HG02884 (cell line): ENCODE data around the gene MDGA2.

Experiments used
- ATAC-seq: cut with Tn5 transposase; IDR thresholded peaks from one replicate; pipeline ENCODE4 v1.9.1; 2021; ENCODE audit warnings: mild to moderate bottlenecking, moderate library complexity; ENCODE audit not compliant: unreplicated experiment

Gene MDGA2

DNA sequence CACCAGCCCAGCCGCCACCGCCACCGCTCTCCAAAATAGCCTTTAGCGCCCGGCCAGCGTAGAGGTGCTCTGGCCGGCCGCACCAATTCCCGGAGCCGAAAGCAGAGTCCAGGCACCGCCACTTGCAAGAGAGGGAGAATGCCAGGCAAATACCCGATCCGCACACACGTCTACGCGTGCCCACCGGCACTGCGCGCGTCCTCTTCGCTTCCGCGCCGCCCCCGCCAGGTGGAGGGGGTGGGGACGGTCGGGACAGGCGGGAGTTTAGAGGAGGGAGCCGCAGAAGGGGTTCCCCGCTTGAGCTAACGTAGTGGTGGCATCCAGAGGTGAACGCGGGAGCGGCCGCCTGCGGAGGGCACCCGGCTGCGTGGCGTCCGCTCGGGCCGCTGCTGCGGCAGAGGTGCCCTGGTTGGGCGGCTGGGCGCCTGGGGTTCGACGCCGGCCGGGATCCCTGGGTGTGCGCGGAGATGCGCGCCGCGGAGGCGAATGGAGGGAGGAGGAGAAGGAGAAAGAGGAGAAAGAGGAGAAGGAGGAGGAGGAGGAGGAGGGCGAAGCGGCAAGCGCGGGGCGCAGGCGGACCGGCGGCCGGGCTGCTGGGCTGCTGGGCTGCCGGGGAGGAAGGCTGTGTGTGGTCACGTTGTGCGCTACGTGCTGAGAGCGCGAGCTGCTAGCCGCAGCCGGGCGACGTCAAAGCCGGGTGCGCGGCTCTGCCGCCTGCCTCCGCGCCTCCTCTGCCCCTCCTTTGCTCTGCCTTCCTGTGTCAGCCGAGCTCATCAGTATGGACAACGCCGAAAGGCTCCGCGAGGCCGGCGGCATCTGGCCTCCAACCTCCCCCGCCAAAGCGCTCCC is at the start of gene MDGA2:
Gene MDGA2 (minus strand): TSS at position 140 of the 849 bp plus-strand sequence.
- ATAC-seq: no peak

DNA sequence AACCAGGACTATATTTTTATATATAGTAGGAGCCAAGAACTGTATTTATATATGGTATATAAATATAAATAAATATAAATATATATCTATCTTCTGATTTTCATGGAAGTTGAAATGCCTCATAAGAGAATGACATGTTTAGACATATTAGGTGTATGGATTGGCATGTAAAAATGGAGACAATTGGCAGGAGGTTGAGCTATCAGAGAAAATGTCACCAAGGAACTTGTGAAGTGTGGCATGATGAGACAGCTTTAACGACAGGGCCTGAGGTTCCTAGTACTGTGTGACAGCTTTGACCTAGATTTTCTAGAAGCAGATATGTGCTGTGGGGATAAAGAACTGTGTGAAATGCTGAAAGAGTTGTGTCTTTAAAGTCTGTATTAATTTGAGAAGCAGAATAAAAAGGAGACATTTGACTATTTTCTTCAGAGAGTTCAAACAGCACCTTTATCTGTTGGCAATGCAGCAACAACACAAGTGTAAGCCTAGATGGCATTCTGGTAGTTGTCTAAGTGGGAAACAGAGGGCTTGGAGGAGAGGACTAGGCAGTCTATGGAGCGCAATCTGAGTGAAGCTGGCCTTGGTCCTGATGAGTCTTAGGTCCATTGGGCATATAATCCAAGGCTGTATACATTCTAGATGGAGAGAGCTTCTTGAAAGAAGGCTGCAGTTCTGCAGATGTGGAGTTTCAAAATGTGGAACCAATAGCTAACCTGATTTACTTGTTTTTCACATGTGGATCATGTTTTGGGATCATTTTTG is 47.7 kb upstream of the MDGA2 start:
- no peak for ATAC-seq

DNA sequence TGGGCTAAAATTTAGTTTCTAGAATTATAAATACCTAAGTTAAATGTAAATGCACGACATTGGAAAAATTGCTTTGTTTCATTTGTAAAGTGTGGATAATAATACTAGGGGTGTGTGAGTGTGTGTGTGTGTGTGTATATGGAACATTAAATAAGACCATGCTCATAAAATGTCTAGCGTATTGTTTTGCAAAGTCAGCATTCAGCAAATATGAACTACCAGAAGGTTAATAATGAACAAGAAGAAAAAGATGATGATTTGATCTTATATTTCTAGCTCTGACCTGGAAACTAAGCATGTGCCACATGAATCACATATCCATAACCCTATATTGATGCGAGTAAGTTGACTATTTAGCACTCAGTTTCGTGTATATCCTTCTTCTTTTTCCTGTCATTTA is 44.9 kb upstream of the MDGA2 start:
- no peak for ATAC-seq

DNA sequence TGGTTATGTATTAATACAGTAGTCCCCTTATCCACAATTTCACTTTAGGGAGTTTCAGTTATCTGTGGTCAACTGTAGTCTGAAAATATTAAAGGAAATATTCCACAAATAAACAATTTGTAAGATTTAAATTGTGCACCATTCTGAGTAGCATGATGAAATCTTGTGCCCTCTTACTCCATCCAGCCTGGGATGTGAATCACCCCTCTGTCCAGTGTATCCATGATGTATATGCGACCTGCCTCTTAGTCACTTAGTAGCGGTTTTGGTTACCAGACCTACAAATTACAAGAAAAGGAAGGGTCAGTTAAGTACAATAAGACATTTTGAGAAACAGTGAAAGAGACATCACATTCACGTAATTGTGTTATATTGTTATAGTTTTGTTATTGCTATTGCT is 39.9 kb upstream of the MDGA2 start:
- ATAC-seq: no peak

DNA sequence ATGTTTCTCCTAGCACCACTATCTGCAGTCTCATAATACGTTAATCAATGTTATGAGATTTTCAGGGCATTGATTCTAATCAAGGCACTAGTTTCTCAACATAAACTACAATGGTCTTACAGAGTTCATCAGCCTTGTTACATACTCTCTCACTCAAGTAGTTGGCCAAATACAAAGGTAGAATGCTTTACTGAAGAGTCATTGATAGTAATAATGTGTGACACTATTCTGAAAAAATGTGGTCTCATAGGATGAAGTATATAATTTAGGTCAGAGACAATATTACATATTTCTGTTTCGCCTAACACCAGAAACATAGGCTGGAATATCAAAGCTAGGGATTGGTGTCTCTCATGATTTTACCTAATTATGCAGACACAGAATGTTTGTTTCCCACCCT is 35.2 kb upstream of the MDGA2 start:
- ATAC-seq: no peak

DNA sequence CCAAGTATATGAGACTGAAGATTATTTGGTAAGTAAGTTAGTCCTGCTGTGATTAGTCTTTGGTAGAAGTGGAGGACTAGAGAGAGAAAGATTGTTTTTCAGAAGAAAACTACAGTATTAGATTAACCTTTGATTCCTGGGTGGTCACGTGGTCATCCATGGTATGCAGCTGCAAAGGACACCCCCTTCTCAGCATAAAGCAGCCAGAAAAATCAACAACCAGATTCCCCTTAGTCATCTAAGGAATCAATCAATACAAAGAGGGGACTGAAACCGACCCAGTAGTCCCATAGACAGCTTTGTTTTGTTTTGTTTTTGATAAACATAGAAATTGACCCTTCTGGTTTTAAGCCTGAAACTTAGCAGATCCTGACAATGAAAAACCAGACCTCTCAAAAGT is 30.3 kb upstream of the MDGA2 start:
- ATAC-seq: no peak

DNA sequence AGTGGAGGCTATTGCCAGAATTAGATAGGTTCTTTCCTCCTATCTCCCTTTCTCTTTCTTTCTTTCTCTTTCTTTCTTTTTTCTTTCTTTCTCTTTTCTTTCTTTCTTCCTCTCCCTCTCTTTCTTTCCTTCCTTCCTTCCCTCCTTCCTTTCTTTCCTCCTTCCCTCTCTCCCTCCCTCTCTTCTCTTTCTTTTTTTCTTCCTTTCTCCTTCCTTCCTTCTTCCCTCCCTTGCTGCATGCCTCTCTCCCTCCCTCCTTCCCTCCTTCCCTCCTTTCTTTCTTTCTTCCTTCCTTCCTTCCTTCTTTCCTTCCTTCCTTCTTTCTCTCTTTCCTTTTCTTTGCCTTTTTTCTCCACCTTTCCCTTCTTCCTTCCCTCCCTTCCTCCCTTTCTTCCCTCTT is 16.4 kb upstream of the MDGA2 start:
- ATAC-seq: no peak

DNA sequence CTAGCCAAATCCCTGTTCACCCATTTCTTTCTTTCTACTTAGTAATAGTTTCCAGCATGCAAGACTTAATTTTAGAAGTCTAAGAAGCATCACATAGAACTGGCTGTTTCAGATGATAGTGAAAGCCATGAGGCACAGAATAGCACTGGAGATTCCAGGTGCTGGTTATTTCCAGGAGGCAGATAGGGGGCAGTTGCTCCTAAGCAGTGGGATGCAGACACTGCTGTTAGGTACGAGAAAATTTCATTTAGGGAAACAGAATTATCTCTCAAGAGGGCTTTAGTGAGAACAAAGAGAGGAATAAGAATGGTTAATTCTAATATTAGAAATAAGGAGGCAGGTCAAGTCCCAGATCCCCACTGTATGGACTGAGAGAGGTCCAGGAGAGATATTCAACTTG is 3.6 kb upstream of the MDGA2 start:
- no peak for ATAC-seq

DNA sequence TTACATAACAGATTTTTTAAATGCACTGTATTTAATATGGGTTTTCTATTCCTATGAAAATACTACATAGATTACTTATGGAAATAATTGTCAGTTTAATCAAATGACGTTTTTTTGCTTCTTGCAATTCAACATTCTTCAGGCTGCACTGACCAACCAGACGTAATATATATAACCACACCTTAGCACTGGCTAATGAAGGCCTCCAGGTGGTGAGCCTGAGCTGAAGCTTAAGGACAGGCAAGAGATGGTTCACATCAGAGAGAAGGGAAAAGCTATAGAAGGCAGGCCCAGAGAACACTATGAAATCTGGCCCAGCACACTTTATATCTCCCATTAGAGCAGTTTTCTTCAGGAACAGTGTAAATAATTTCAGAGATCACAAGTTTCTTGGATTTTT is 2.8 kb upstream of the MDGA2 start:
- no peak for ATAC-seq

DNA sequence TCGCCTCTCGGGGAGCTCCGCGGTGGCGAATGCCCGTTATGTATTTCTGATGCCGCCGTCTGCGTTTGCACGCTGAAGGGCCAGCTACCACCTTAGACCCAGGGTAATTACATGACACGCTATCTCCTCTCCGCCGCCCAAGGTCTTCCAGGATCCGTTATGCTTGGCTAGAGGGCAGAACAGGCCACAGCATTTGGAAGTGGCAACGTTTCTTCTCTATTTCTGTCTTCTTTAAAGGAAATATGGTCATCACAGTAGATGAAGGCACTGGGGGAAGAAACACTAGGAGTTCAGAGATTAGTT is 861 bp upstream of the MDGA2 start:
- no peak for ATAC-seq

DNA sequence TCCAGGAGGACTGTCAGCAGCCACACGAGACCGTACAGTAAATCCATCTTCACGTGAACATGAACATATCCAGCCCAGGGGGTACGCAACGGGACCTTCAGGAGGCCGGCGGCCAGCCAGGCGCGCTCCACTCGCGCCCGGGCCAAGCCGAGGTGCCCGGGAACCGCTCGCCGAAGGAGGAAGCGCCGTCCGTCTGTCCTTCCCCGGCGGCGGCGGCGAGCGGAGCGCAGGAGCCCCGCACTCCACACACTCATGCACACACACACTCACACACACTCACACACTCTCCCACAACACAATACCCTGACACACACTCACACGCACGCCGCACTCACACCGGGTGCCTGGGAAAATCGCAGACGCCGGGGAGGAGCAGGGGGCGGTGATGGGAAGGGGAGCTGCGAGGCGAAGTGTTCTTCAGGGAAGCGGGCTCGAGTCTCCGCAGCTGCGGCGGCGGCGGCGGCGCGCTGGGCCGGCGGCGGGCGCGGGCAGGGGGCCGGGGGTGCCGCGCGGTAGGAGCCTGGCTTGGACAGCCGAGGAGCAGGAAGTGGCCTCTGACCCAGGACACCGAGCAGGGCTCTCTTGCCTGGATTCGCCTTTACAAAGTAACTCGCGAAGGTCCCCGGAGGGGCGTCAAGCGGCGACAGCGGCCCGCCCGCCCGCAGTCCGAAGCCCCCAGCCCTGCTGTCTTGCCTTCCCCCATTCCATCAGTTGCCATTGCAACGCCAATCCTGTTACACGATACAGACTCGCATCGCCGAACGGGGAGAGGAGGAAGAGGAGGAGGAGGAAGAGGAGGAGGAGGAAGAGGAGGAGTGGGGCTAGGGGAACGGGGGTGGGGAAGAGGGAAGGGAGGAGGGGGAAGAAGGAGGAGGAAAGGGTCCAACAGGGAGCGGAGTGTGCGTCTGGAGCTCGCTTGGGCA is 601 bp downstream of the MDGA2 start:
- ATAC-seq: no peak

DNA sequence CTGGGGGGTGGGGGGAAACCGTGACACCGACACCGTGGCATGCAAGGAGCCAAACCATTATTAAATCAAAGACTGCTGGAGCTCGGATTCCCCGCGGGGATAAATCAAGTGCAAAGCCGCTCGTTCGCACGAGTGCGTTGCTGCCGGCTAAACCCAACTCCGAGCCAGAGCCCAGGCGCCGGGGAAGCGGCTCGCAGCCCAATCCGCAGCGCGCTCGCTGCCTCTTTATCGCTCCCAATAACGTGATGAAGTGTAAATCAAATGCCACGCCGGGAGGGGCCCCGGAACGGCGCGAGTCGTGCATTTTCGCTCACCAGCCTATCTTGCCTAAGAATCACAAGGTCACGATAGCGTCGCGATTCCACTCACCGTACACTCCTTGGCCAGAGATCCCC is 1.3 kb downstream of the MDGA2 start:
- no peak for ATAC-seq

DNA sequence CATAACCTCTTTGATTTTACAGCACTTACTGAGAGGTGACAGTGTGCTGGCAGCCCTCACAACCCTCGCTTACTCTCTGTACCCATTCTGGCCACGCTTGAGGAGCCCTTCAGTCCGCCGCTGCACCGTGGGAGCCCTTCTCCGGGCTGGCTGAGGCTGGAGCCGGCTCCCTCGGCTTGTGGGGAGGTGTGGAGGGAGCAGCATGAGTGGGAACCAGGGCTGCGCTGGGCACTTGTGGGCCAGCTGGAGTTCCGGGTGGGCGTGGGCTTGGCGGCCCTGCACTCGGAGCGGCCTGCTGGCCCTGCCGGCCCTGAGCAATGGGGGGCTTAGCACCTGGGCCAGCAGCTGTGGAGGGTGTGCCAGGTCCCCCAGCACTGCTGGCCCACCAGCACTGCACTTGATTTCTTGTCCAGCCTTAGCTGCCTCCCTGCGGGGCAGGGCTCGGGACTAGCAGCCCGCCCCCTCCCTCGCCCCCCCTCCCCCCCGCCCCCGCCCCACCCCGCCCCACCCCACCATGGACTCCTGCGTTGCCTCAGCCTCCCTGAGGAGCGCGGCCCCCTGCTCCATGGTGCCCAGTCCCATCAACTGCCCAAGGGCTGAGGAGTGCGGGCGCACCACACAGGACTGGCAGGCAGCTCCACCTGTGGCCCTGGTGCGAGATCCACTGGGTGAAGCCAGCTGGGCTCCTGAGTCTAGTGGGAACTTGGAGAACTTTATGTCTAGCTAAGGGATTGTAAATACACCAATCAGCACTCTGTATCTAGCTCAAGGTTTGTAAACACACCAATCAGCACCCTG is 9.9 kb downstream of the MDGA2 start:
- no peak for ATAC-seq

DNA sequence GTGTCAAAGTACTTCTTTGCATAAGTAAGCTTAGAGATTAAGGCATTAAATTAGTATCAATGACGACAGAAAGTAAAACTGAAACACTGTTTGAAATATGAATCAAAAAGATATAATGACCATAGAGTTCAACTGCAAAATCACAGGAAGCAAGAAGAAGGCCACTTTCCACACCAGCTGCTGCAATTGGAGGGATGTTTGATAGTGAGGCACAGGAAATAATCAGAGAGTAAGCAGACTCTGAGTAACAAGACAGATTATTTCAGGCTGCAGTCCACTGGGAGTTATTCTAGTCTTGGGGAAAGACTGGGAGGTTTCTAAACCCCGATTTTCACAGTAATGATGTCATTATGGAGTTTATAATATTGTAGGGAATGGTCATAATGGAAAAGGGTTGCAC is 12.9 kb downstream of the MDGA2 start:
- no peak for ATAC-seq

DNA sequence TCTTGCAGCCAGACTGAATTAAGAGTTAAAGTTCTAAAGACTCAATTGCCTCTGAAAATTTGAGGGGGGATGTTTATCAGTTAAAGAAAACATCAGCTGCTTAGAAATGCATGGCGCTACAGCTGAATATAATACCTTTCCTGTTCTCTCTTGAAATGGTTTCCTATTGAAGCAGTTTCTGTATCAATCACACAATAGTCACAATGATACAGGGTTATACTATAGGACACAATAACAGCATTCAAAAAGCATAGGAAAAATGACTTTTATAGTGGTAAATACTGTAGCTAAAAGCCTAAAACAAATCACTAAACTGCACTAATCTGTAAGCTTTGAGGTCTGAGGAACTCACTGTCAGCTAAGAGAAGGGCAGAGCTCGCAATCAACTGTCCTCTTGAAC is 15.2 kb downstream of the MDGA2 start:
- no peak for ATAC-seq

DNA sequence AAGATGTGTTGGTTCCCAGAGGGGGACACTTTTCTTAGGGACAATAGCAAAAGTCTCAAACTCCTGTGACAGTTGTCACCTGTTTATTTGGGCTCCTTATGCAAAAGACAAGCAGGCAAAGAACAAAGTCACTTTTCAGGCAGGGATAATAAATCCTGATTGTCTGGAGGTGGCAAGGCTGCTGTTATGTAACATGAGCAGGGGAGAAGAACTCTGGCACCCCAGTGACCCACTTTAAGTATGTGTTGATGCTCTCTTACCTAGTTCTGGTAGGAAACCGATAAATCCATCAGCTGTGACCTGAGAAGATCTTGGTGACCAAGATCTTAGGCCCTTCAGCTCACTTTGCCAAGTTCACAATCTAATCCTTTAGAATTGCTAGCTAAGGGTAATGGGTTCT is 17.4 kb downstream of the MDGA2 start:
- no peak for ATAC-seq

DNA sequence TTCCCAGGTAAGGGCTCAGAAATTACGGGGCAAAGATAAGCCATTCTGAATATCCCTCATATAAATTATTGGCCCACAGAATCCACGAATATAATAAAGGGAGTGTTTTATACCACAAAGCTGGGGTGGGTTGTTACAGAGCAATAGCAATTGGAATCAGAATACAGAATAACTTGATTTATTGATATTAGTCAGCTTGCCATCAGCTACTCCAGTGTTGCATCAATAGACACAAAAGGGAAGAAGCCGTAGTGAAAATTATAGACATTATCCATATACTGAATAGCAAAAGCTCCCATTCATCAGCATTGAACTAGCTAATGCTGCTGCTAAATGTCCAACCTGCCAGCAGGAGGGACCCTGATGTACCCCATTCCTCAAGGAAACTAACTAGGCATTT is 18.3 kb downstream of the MDGA2 start:
- no peak for ATAC-seq

DNA sequence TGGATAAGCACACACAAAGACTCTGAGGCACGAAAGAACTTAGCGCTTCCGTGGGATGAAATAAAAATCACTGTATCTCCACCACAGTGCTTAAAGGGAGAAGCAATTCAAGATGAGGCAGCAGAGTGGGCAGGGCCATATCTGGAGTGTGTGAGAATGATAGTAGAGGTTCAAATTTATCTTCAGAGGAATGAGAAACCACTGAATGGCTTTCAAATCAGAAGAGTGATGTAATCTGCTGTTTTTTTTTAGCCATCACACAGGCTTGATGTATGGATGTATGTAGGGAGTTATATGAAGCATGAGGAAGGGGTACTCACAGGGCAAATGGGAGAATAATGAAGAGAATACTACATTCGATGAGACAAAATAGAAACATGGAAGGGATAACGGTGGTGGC is 24.1 kb downstream of the MDGA2 start:
- no peak for ATAC-seq

DNA sequence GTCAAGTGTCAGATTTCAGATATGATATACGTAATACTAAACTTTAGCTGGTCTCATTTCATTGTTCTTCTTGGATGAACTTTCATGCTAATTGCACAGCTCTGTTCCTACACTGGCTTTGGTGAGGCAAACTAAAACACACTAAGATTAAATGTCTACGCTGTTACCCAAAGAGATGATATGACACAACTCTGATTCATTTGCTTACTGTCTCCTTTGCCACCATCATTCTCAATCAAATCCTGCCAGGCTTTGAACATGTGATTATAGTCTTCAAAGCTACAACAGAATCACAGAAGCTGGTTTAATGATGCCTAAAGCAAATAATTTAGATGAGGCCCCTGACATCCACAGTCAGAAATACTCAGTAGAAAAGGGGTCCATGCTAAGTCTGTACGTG is 37.7 kb downstream of the MDGA2 start:
- no peak for ATAC-seq

DNA sequence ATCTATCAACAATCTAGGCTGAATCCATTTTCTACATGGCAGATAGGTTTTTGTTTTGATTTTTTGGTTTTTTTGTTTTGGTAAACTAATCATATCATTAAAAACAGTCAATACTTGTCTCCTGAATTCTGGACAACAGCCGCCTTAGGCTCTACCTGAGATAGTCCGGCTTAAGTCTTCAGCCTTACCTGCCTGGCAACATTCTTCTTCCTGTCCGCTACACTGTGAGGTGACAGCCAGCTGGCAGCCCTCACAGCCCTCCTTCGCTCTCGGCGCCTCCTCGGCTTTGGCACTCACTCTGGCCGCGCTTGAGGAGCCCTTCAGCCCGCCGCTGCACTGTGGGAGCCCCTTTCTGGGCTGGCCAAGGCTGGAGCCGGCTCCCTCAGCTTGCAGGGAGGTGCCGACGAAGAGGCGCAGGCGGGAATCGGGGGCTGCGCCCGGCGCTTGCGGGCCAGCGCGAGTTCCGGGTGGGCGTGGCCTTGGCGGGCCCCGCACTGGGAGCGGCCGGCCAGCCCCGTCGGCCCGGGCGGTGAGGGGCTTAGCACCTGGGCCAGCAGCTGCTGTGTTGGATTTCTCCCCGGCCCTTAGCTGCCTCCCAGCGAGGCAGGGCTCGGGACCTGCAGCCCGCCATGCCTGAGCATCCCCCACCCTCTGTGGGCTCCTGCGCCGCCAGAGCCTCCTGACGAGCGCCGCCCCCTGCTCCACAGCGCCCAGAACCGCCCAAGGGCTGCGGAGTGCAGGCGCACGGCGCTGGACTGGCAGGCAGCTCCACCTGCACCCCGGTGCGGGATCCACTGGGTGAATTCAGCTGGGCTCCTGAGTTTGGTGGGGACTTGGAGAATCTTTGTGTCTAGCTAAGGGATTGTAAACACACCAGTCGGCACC is 49.0 kb downstream of the MDGA2 start:
- no peak for ATAC-seq
